Kidney (tissue), 14 donors: ENCODE results near the gene ICA1. TPM values are rescaled to one million over a fixed set of nuclear protein-coding genes. Genes with fewer than 3 reads are reported as not detected.

ENCODE experiments used
- DNase-seq, 5 donors: peaks; one replicate each; pipeline ENCODE4 v3.0.0-alpha.2; 2013 to 2020
- FAIRE-seq: peaks from 2 replicates; lab custom pipeline; 2012; peaks lifted over from hg19 to GRCh38; lab: Jason Lieb, UNC
- H3K27ac ChIP-seq, 2 donors: one replicate each; pipeline ENCODE4 v1.7.0; 2013; ENCODE audit warnings: low read depth in 2 of 2, low read length in 2 of 2, inconsistent platforms in 1 of 2
- H3K27me3 ChIP-seq: one replicate; pipeline ENCODE4 v1.7.1; 2013; ENCODE audit warnings: low read length, inconsistent platforms; ENCODE audit not compliant: control insufficient read depth, insufficient read depth
- H3K36me3 ChIP-seq, 3 donors: one replicate each; pipeline versions ENCODE4 v1.7.0 to v1.7.1; 2013; ENCODE audit warnings: low read length in 3 of 3, control low read depth in 1 of 3, inconsistent platforms in 1 of 3; ENCODE audit not compliant: insufficient read depth in 3 of 3, control insufficient read depth in 2 of 3
- H3K4me1 ChIP-seq, 3 donors: one replicate each; pipeline versions ENCODE4 v1.7.0 to v1.7.1; 2013; ENCODE audit warnings: low read length in 3 of 3, inconsistent platforms in 1 of 3, low read depth in 1 of 3; ENCODE audit not compliant: control insufficient read depth in 2 of 3, insufficient read depth in 2 of 3
- H3K4me3 ChIP-seq, 3 donors: one replicate each; pipeline versions ENCODE4 v1.7.0 to v1.8.1; 2013; ENCODE audit warnings: low read length in 3 of 3, control low read depth in 1 of 3, inconsistent platforms in 1 of 3
- H3K9ac ChIP-seq, 3 donors: one replicate each; pipeline versions ENCODE4 v1.7.0 to v1.7.1; 2013; ENCODE audit warnings: low read length in 3 of 3, control low read depth in 1 of 3, inconsistent platforms in 1 of 3
- H3K9me3 ChIP-seq, 3 donors: one replicate each; pipeline versions ENCODE4 v1.7.0 to v1.7.1; 2013; ENCODE audit warnings: low read length in 3 of 3, control low read depth in 1 of 3, inconsistent platforms in 1 of 3; ENCODE audit not compliant: control insufficient read depth in 2 of 3, insufficient read depth in 1 of 3
- intact Hi-C: fragments of 100-400 bp; cut with DNase I; formaldehyde crosslinking; loops from one replicate; pipeline ENCODE4 v1.11.1; 2022
- polyA plus RNA-seq: library from polyadenylated mRNA; stranded (reverse); fragments of 350-450 nt; fragmentation: Illumina TruSeq; extraction: RNeasy Lipid Tissue Mini Kit (QIAGEN cat#74804); gene quantifications from one replicate; pipeline ENCODE4 v1.2.3, GENCODE V29; 2014; ENCODE audit warnings: low read depth, low replicate concordance; ENCODE audit not compliant: insufficient read depth
- total RNA-seq: library from RNA; stranded (reverse); fragmentation: NEBNext Ultra II Directional; extraction: Animal tissue kit (Norgen Biotek cat#: 25700); gene quantifications from one replicate; pipeline ENCODE4 v1.2.1, GENCODE V29; 2021
- TF ChIP-seq, protein P1 (sequence below): IDR thresholded peaks from 3 replicates; pipeline ENCODE4 v1.5.1; 2012; ENCODE audit warnings: mild to moderate bottlenecking, moderate library complexity, borderline replicate concordance; ENCODE audit not compliant: insufficient read depth; ENCODE audit errors: extremely low read depth
- donor health status: control.
- donor health status: control.
- donor health status: control.
- donor health status: control.
- donor health status: control.
- donor health status: DM: yes; HTN: yes; CAD: no.
- donor health status: Normal renal cell carcinoma (clear cell type).

ICA1 gene
- total and polyA plus RNA-seq, 2 donors from 2014 or later = 24.2 to 41.8 TPM

DNA sequence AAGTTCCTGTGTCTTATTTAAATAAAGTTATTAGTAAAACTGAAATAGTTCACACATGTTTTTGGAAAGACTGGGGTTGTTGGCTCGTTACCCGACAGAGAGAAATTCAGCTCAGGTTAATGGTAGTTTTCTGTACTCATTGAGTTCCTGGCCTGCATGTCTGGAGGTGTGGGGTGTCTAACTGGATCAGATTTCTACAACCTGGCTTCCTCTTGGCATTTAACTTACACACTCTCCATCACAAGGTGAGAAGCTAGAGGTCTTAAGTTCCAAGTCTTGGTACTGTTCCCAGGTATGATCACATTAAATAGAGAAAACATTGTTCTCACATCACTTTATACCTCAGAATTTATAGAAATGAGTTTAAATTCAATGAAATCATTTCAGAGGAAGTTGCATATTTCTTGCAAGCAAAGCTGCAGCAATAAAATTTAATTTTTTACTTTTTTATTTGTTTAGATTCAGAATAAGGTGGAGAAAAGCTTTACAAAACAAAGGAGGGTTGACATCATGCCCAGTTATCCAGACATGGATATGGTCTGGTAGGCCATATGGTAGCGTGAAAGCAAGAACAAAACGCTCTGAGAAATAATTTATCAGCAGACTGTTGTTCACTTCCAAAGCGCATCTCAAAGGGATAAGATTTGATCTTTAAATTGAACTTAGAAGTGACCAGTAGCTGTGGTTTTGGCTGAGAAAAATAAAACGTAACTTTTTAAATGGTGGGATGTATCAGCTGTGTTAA lies 172.8 kb downstream of the ICA1 start:
- Histone ChIP-seq H3K9me3 (no peaks in the 10 kb centered on the region), H3K27ac (no peak overlapping the region), H3K4me3 (no peak overlapping the region), H3K27me3 (no peaks in the 10 kb centered on the region), H3K4me1 (no peaks in the 10 kb centered on the region), H3K9ac (no peak overlapping the region), H3K36me3 (no peaks in the 10 kb centered on the region)
- intact Hi-C loops = no loop called here
- TF ChIP-seq, protein P1, sequence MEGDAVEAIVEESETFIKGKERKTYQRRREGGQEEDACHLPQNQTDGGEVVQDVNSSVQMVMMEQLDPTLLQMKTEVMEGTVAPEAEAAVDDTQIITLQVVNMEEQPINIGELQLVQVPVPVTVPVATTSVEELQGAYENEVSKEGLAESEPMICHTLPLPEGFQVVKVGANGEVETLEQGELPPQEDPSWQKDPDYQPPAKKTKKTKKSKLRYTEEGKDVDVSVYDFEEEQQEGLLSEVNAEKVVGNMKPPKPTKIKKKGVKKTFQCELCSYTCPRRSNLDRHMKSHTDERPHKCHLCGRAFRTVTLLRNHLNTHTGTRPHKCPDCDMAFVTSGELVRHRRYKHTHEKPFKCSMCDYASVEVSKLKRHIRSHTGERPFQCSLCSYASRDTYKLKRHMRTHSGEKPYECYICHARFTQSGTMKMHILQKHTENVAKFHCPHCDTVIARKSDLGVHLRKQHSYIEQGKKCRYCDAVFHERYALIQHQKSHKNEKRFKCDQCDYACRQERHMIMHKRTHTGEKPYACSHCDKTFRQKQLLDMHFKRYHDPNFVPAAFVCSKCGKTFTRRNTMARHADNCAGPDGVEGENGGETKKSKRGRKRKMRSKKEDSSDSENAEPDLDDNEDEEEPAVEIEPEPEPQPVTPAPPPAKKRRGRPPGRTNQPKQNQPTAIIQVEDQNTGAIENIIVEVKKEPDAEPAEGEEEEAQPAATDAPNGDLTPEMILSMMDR = no peak
- DNase-seq = no peak
- no peak for FAIRE-seq

DNA sequence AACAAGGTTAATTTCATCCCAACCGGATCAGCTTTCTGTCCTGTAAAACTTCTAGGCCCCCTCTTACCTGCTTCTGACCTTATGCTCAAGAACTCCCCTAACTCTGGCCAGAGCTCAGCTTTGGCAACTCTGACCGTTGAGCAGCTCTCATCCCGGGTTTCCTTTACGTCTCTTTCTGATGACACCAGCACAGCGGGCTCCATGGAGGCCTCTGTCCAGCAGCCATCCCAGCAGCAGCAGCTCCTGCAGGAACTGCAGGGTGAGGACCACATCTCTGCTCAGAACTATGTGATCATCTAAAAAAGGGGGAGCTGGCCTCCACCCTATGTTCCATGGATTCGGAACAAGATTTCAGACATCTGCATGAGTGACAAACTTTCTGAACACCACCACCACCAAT lies 175.7 kb downstream of the ICA1 start:
- Histone ChIP-seq H3K36me3 (no peaks in the 10 kb centered on the region), H3K4me1 (no peaks in the 10 kb centered on the region), H3K4me3 (no peak overlapping the region), H3K27me3 (no peaks in the 10 kb centered on the region), H3K9ac (no peak overlapping the region), H3K27ac (no peak overlapping the region), H3K9me3 (no peaks in the 10 kb centered on the region)
- TF ChIP-seq, protein P1 = no peak
- DNase-seq = no peak
- no peak for FAIRE-seq
- intact Hi-C loops = no loop called here

DNA sequence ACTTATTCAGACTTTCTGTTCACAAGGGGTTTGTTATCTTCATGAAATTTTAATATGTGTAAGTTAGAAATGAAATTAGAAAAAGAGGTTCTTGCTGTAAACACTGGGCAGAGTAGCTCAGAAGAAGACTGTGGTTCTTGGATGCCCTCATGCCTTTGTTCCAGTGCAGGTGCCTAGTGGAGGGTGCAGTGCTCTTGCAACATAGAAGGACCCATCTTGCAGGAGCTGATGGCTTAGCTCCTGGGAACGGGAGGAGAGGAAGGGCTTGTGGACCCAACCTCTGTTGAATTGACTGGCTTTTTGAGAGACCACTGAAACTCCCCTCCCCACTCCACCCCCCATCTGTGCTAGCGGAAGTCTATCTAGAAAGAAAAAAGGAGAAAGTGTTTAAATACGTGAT lies 176.5 kb downstream of the ICA1 start:
- no peak overlapping the region for H3K9ac ChIP-seq
- DNase-seq (no peak), FAIRE-seq (no peak)
- H3K4me3 ChIP-seq = no peak overlapping the region
- H3K36me3 ChIP-seq = no peaks in the 10 kb centered on the region
- H3K4me1 ChIP-seq = no peaks in the 10 kb centered on the region
- H3K27me3 ChIP-seq = no peaks in the 10 kb centered on the region
- no peaks in the 10 kb centered on the region for H3K9me3 ChIP-seq
- H3K27ac ChIP-seq = no peak overlapping the region
- intact Hi-C loops = no loop called here
- TF ChIP-seq, protein P1 = no peak
